Brain pericyte (primary cell): ENCODE data around the gene CCDC34.

Source experiments
- DNase-seq: peaks from one replicate; pipeline ENCODE4 v3.0.0-alpha.2; 2012; ENCODE audit warnings: low read depth, low spot score

Gene CCDC34

DNA sequence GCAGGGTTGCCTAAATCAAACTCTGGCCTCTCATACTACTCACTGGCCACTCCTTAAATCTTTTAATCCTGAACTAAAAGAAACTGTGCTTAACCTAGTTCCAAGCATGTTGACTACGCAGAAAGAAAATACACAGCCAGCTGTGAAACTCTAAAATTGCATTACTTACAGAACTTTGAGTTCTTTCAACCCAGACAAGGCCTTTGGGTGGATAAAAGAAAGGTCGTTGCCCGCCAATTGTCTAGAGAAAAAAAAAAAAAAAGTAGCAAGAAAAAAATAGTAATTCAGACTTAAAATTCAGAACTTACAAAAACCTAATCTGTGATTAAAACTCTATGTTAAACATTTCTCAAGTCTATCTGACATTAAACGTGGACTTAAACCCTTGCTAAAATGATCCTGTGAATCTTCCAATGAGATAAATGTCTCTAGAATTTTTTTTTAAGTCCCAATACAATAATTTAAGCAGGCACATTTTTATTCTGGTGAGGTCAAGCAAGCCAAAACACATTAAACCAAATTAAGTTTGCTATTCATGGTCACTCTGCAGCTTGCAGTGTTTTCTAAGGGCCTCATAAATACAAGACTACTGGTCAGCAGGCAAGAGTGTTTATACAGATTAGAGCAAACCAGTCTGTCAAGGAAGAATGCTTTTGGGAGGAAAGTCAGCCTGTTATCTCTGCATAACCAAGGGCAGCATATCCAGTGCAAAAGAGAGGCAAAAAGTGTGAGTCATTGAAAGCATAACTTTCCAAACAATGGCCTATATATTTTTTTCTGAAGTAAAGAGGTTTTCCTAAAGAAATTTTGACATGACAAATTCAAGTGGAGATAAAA lies 29.5 kb upstream of the CCDC34 start:
- DNase-seq: peak; percentile 12

DNA sequence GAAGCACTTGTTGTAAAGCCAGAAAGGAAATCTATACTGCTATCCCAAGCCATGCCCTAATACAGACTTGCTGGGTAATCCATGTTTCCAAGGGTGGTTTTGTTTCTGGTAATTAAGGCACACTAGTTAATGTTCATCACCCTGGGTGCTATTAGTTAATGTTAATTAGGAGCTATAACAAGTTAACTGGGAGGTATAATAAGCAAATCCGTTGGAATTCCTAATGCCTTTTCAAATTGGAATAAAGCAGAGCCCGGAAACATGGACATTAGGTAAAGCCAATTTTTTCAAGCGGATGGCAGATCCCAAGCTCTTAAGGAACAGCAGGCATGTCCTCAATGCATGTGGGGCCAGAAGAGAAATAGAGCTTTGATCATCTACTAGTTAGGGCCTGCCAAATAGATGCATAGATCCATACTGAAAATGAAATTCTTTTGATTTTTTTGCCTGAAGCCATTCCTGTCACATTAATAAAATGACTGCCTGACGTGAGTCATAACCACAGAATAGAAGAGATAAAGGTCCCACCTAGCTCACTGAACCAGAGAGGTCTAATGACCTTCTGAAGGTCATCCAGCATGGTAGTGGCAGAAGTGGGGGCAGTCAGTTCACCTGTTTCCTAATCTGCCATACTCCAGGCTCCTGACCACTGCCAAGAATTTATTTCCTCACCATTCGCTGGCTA lies 28.5 kb upstream of the CCDC34 start:
- no peak for DNase-seq

DNA sequence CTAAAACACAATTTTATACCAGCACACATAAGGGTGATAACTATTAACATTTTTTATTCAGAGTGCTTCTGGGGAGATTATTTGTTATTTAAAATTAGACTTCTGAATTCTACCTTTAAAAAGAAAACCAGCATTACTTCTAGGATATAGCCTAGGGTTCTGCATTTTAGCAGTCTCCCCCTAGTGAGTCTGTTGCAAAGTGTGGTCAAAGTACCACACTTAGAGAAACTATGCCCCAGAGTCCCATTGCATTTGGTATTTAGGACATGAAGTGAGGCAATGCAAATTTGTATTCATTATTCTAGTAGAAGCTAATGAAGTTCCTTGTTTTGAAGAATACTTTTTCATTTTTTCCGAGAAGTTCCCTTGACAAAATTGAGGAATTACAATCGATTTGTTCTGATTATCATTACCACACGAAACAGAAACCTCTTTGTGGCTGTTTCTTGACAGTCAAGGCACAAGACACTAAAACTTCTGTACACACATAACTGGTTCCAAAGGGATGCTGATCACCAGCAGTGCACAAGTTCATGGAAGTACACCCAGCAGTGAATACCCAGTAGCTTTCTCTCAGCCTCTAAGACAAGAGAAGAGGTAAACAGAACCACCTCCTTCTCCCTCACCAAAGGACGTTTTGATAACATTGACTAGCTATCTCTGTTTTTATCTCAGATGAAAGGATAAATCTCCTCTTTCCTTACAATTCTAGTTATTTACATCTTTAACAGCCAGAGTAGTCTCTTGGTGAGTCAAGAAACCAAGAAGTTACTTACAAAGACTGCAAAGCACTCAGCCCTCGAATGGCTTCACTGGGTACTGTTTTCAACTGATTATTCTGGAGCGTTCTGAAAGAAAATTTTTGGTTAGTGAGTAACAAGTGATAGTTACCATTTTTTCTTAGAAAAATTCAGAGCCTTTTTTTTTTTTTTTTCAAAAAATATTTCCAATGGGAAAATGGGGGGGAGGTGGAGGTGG lies 27.6 kb upstream of the CCDC34 start:
- DNase-seq: no peak

DNA sequence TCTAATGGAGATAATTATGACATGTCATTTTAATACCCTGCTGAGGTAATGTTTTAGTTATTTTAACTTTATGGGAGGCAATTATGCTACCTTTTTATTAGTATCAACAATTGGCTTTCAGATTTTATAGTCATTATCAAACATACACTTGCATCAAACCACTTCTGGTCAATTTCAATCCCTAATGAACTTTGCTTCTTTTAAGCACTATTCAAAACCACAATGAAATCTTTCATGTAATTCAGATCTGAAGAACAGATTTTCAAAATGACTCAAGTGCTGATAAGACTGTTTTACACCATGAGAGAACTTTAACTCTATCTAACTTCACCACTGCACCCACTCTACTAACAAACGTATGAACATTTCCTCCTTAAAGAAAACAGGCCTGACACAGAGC lies 25.9 kb upstream of the CCDC34 start:
- DNase-seq: no peak

DNA sequence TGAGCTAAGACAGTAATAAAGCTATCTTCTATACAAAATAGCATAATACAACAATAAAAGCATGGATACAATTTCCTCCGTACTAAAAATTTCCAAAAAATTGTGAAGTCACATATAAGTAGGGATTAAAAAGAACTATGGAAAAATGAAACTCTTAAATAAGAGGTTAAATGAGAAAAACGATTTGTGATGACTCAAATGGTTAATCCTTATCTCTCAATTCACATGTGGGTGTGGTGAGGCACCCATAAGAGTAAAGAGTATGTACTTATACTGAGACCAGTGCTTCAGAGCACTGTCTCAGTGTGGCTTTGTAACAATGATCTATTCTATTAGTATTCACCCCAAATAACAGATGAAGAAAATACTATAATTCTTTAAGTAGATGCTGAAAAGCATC lies 25.0 kb upstream of the CCDC34 start:
- no peak for DNase-seq

DNA sequence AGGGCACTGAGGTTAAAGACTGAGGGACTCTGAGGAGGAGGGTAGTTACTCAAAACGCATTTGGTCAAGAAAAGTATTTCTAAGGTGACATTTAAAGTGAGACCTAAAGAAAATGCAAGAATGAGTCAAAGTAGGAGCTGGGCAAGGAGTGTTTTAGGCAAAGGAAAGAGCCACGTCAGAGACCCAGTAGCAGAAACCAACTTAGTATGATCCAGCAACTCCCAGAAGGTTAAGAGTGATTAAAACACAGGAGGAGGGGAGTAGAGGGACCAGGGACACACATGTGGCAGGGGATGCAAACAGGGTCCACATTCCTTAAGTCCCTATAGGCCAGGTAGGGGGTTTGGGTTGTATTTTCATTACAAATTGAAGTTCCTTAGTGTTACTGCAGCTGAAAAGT lies 24.3 kb upstream of the CCDC34 start:
- no peak for DNase-seq

DNA sequence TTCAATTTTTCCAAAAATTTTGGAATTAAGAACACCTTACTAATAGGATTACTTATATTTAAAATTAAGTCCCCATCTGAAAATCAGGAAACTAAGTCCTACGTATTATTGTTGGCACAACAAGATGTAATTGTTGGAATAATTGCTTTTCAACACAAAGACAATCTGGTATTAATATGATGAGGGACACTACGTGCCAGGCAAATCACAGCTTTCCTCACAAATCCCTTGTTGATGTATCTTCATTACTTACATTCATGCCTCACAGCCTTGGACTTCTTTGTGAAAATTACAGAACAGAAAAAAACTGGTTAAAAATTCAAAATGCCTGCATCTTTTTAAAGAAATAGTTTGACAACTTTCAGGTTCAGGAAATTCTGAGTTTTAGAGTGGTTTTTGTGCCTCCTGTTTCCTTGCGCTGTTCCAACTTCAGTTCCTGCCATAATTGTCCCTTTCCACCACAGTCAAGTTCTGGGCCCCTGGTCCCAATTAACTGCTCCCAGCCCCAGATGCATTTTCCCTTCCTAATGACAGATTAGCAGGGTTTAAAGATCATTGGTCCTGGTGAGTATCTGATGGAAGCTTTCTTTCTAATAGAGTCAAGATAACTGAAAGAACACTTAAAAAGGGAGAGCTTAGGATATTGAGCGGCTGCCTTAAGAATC lies 23.3 kb upstream of the CCDC34 start:
- DNase-seq: no peak

DNA sequence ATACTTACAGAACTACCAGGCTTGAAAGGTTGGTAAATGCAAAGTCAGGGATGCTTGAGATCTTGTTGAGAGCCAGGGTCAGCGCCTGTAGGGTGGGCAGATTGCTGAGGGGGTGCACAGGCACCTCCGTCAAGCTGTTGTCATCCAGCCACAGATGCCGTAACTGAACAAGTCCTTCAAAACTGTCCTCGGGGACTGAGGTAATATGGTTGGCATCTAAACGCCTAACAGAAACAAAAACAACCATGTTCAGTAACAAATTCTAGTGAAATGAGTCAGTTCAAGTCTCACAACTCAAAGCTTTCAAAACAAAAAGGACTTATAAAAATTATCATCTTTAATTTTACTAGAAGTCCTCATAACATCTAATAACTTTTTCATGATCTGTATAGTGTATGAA lies 22.2 kb upstream of the CCDC34 start:
- DNase-seq: no peak

DNA sequence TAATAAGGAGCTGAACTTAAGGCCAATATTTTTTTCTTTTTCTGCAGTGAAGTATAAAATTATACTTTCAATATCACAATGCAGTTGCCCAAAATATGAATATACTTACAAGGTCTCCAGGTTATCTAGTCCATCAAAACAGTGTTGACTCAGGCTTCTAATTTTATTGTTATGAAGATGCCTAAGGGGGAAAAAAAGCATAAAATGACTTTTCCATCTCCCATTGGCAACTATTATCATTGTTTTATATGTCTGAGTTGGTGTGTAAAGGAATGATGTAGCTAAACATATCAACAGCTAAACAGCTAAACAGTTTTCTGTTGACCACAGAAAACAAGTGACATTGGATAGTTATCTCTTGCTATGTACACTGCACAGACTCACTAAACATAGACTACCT lies 21.2 kb upstream of the CCDC34 start:
- no peak for DNase-seq

DNA sequence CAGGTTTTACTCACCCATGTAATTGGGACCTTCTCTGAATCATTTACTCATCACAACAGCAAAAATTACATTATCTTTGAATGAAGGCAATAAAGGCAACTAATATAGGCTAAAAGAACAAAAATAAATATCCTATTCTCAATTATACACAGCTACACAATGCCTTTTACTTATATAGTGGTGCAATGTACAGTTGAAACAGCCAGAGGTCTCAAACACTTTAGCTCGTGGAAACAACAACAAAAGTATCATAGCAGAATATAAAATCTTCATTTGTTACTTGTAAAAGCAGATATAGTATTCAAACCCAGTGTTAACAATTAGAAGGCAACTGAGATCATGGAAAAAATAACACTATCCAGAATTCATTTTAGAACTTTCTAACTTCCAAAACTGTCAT lies 20.6 kb upstream of the CCDC34 start:
- DNase-seq: no peak

DNA sequence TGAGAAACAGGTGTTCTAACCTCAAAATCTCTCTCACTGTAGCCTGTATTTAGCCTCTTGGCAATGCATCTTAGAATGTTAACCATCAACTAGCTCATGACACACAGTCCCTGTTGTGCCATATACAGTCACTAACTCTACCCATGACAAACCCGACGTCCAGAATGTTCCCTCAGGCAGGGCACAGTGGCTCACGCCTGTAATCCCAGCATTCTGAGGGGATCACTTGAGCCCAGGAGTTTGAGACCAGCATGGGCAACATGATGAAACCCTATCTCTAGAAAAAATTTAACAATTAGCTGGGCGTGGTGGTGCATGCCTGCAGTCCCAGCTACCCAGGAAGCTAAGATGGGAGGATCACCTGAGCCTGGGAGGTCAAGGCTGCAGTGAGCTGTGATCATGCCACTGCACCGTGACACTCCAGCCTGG lies 18.2 kb upstream of the CCDC34 start:
- no peak for DNase-seq

DNA sequence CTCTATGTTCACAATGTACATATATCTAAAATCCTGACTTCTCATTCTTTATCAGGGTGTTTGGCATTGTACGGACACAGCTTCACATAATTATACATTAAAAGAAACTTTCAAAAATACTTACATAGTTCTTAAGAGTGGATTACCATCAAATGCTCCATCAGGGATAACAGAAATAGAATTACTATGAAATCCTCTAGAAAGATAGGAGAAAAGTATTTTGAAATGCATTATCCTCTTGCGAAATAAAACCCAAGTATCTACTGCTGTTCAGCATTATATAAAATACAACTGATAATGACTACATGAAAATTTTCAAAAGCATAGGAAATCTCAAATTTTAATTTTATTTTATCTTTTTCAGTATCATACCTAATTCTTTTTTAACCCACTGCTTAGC lies 17.8 kb upstream of the CCDC34 start:
- DNase-seq: no peak

DNA sequence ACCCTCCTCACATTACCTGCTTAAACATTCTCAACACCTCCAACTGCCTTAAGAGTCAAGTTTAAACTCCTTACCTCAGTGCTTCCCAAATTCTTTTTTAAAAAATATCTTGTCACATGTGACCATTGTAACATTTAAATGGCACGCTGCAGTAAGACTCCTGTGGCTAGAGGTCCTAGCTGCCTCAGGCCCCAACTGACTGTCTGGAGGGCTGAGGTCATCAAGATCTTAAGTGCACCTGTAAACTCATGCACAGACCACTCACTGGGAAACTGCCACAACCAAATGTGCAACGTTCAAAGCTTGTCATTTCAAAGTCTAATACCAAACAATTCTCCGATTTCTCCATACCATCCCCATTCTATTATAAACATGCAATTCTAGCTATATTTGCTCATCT lies 16.4 kb upstream of the CCDC34 start:
- no peak for DNase-seq

DNA sequence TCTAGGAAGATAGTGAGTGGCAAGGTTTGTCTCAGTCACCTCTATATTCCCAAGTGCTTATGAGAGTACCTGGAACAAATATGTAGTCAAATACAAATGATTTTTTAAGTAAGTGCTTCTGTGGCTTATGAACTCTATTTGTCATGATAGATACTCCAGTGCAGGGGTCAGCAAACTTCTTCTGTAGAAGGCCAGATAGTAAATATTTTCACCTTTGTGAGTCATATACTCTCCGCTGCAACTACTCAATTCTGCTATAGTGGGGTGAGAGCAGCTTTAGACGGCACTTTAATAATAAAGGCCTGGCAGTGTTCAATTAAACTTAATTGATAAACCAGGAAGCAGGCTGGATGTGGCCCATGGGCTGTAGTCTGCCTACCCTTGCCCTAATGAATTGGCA lies 12.4 kb upstream of the CCDC34 start:
- no peak for DNase-seq

DNA sequence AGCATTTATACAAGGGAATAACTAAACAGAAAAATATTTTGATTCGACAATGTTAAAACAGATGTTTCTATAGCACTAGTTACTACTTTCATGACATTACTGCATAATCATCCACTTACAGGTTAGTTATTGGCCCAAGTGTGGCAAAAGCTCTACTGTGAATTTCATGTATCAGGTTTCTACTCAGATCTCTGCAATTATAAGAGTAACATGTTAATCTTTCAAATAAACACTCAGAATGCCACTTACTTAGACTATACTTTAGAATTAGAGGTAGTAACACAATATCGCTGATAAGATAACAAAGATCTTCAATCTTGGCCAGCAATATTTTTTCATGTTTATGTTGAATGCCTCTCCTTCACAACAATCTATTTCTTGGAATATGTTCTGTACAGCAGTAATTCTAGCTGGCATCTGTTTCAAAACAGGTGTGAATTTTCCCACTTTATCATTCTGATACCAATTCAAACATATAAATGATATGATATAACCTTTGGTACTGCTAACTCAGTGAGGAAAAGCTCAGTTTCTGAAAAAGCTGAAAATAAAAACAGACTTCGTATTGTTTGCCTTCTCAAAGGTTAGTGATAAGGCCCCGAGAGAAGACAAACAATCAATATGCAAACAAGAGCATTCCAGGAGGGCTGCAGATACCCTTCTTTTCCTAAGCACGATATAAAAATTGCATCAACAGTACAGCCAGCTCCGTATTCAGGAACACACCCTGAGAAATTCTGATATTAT lies 11.0 kb upstream of the CCDC34 start:
- no peak for DNase-seq

DNA sequence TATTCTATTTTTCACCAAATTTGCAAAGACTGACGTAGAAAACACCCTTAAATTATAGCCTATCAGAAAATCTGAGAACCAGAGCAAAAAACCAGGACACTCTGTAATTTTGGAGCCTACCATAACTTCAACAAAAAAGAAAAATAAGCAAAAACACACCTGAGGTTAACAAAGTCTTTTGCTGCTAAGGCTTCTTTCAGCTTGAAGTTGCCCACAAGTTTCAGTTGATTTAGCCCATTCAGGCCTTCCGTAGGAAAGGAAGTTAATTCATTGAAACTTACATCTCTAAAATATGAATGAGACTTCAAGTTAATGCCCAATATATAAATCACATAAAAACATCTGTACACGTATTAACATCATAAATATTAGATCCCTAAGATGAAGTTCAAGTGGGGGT lies 10.4 kb upstream of the CCDC34 start:
- DNase-seq: no peak

DNA sequence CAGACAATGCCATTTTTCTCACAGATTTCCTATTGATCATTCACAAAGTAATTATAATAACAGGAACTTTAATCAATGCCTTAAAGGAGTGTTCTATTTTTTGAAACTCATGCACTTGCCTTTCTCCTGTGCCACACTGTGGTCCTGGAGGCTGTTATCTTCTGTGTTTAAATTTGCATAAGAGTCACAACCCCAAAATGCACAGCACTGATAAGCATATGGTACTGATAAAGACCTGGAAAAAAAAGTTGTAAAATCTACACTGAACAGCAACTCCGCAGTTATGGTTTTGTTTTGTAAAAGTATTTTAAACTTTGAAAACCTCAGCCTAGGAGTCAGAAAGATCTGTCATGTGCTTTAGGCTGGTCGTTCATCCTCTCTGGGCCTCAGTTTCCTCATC lies 9.1 kb upstream of the CCDC34 start:
- DNase-seq: no peak

DNA sequence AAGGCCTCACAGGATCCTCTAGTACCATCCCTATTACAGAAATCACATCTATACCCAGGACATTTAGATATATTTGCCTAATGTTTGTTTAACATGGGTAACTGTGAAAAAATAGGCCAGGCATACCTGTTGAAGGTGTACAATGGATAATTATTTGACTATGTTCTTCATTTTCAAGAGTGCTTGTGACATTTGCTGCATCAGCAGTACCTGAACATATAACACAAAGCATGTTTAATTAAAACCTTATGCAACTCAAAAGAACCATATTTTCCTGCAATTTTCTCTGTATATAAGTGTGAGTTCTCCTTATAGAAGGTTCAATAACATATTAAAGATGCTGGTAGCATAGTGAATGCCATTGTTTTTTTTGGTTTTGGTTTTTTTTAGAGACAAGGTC lies 8.5 kb upstream of the CCDC34 start:
- DNase-seq: no peak

DNA sequence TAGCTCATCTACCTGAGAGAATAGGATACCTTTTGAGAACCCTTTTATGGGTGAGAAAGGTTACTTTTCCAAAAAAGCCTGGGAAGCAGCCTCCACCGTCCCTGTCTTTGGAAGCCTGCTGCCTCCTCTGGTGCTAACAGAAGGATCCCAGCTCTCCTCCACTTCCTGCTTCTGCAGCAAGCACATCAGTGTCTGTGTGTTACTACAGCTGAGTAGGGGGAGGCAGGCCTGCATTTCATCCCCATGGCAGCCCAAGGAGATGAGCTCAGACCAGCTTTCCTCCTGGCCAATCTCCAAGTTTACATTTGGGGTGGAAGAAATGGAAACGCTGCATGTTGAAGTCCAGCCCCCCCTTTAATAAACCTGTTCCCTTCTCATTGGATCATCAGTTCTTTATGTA lies 7.4 kb upstream of the CCDC34 start:
- no peak for DNase-seq

DNA sequence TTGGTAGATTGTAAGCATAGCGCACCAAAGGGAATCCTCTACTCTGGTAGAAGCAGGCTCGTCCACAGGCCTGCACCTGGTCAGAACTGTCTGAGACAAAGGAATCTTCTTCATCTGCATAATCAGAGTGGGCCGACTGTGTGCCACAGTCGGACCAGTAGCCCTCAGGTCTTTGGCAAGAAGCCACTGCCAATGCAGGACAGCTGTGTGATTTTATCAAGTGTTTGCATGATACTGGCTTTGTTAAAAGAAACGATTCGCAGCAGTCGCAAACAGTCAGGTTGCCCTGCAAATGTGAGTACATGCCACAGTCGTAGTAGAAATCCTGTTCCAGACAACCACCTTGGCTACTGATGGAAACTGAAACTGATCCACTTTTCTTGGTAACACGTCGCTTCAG lies 4.9 kb upstream of the CCDC34 start:
- no peak for DNase-seq

DNA sequence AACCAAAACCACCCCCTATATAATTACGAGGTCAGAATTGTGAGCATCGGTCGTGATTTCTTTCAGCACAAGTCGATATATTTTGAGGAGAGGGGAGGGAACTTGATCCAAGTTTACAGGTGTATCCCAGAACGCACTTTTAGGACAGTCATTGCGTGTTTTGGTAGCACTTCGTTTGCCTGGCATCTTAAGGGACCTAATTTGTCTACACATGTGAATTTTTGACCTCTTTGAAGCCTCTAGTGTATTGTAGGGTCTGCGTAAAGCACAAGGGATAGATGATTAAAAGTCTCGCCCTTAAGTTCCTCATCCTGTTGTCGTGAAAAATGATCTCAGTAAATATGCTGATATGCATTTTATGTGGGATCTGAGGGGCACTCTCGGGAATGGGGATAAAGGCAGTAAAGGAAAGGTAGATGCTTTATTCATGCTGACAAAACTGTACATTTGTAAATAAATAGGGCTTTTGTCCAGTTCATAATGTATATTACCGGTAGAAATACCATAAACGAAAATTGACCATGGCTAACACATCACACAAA lies 632 bp upstream of the CCDC34 start:
- no peak for DNase-seq
